GM18867 (cell line): Measurements from ENCODE around the gene ESR2.
"Not testable (repeated sequence)": the region's sequence is repeated elsewhere in the genome, so short reads cannot be mapped to it uniquely, and the experiment has no call there.

Experiments
- ATAC-seq: cut with Tn5 transposase; IDR thresholded peaks from one replicate; pipeline ENCODE4 v1.9.1; 2021; ENCODE audit warnings: mild to moderate bottlenecking, moderate library complexity; ENCODE audit not compliant: unreplicated experiment

ESR2 gene

DNA sequence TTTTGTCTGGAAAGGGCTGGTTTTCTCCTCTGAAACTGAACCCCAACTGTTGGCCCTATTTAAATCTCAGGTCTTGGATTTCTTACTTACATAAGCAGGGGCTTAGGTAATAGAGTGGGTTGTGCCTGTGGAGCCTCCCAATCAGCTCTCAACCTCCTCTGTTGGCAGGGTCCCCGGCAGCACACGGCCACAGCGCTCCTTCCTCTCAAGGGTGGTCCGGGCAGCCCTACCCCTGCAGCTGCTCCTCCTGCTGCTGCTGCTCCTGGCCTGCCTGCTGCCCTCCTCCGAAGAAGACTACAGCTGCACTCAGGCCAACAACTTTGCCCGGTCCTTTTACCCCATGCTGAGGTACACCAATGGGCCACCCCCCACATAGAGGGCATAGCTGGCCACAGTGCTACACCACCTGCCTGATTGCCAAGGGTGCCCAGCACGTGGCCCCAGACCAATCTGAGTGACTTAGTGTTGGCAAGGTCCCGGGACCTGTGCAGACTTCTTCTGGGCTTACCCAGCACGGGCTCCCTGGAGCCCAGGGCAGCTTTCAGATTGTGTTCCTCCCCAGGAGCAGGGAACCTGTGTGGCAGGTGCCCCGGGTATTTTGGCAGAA lies 68.9 kb downstream of the ESR2 start:
- no peak for ATAC-seq

- no peak for ATAC-seq
Observed at GRCh38 chr14:64221391-64222003, 72.7 kb downstream of the ESR2 start.

DNA sequence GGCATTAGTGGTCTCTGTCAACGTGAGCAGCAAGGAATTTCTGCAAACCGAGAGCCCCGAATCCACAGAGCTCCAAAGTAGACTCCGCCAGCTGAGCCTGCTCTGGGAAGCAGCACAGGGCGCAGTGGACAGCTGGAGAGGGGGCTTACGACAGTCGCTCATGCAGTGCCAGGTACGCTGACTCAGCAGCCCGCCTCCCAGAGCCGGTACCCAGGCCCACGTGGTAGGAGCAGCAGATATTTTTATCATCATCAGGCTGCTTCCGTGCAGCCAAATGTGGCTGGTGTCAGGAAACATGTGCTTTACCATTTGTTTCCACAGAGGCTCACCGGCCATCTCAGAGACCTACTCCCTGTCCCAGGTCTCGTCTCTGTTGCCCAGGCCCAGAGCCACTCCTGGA lies 73.7 kb downstream of the ESR2 start:
- ATAC-seq = no peak

DNA sequence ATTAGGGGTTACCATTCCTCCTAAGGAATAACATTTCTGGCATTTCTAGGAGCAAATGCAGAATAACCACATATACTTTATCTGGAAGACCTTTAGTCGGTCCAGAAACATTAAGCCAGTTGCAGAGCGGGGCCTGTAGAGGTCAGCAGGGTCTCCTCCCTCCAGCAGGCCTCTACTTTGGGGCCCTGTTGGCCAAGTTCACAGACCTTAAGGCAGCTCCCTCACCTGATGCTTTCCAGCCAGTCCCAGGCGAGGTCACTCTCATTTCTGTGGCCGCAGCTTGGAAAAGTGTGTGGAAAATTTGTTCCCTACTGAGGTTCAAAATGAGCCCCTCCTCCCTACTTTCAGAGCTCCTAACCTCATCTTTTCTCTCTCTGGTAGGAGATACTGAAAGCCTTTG lies 74.1 kb downstream of the ESR2 start:
- ATAC-seq = no peak

- no peak for ATAC-seq
Observed at GRCh38 chr14:64218344-64219240, 75.6 kb downstream of the ESR2 start.

GRCh38 chr14:64217834-64218233 lies 76.3 kb downstream of the ESR2 start:
- no peak for ATAC-seq

DNA sequence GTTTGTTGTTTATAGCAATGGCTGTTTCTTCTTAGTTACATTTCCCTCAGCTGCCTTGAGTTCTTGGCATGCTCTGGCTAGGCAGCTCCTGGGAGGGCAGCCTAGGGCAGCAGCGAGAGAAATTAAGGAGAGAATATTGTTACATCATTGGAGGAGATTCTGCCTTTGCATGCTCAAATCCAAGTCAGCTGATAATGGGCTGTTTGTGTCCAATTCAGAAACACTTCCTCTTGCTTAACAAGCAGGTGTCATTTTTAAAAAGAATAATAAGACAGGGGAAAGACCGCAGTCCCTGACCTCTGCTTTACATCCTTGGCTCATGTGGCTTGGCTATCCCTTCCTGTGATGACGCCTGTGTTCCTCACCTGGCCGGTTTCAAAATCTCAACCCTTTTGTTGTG lies 76.9 kb downstream of the ESR2 start:
- no peak for ATAC-seq

DNA sequence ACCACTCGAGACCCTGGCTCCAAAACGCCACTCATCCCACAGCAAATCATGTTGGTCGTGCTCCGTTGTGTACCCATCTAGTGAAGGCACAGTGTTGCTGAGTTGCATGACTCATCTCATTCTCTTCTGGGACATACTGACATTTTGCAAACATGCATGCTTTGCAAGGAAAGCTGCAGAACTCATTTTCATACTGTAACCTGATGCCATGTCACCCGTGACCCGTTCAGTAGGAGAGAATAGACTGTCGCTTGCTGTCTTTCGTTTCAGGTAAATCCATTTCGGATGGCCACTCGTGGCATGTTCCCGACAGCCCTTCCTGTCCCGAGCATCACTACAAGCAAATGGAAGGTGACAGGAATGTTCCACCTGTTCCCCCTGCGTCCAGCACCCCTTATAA lies 78.2 kb downstream of the ESR2 start:
- no peak for ATAC-seq

GRCh38 chr14:64215274-64215673 lies 78.9 kb downstream of the ESR2 start:
- ATAC-seq = no peak

GRCh38 chr14:64213853-64214570 lies 80.2 kb downstream of the ESR2 start:
- no peak for ATAC-seq

- no peak for ATAC-seq
Observed at GRCh38 chr14:64213086-64213485, 81.1 kb downstream of the ESR2 start.

- ATAC-seq = no peak
Observed at GRCh38 chr14:64212666-64213065, 81.5 kb downstream of the ESR2 start.

- ATAC-seq = not testable (repeated sequence)
Observed at GRCh38 chr14:64210912-64211311, 83.3 kb downstream of the ESR2 start.

DNA sequence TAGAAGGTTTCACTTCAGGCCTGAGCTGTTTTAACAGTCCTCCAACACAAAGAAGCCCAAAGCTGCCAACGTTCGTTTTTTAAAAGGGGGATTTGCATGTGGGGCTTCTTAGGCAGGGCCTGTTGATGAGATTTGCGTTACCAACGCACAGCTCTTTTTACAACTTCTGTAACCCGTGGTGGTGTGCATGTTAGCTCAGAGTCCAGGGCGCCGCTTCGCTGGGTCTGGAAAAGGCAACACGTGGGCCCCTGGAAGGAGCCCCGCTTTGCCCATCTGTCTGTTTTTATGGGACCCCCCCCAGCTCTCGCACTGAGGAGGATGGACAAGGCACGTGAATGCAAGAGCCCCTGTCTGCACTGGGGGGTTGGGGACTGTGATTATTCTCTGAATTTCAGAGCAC lies 84.0 kb downstream of the ESR2 start:
- no peak for ATAC-seq

DNA sequence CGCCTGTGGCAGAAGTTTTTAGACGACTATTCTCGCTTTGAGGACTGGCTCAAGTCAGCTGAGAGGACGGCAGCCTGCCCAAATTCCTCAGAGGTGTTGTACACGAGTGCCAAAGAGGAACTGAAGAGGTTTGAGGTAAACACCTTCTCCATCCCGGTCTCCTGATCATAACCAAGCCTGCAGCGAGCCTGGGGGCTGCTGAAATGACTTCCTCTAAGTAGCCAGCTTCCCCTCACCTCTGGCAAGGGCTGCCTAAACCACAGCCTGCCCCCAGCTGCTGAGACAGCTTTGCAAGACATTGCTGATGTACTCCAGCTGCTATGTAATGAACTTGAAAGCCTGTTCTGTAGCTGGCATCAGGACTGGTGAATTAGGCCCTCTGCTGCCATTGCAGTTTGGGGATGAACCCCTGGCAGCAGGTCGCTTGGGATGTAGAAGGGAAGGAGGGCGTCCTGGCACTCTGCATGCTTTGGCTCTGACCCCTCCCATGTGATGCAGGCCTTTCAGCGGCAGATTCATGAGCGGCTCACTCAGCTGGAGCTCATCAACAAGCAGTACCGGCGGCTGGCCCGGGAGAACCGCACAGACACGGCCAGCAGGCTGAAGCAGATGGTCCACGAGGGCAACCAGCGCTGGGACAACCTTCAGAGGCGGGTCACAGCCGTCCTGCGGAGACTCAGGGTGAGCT lies 84.6 kb downstream of the ESR2 start:
- peak; percentile 53 for ATAC-seq

- ATAC-seq = no peak
Observed at GRCh38 chr14:64208981-64209380, 85.2 kb downstream of the ESR2 start.

DNA sequence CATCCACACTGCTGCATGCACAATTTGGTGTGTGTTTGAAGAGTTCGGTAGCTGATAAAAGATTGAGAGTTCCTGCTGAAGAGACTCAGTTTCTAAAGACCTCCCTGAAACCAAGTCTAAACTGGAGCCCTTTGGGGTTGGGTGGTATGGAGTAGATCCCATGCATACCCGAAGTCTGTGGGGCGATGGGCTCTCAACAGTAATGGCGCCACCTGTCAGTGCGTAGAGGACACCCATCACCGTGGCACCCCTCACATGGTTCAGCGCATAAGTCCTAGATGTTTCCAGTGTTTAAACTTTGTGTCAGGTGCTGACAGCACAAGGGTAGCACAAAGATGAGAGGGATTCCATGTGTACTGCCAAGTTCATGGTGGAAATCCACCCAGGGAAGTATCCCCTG lies 85.9 kb downstream of the ESR2 start:
- ATAC-seq = no peak

GRCh38 chr14:64203366-64204006 lies 90.7 kb downstream of the ESR2 start:
- ATAC-seq = no peak

DNA sequence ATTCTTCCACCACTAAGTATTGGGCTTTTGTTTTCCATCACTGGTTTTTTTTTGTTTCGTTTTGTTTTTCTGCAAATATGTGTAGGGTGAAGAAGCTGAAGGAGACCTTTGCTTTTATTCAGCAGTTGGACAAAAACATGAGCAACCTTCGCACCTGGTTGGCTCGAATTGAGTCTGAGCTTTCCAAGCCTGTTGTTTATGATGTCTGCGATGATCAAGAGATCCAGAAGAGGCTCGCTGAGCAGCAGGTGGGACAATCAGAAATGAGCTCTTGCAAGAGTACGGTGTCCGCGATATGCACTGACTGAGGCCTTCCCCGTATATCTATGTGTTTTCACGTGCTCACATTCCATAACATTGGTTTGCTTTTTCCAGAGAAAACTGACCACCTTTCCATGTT lies 91.5 kb downstream of the ESR2 start:
- ATAC-seq = no peak

GRCh38 chr14:64201921-64202545 lies 92.1 kb downstream of the ESR2 start:
- no peak for ATAC-seq
